Measurements from ENCODE around the gene FGF12. TPM values are rescaled to one million over a fixed set of nuclear protein-coding genes. Genes with fewer than 3 reads are reported as not detected.

FGF12 gene
- polyA plus RNA-seq, 3 donors, result not detected

DNA sequence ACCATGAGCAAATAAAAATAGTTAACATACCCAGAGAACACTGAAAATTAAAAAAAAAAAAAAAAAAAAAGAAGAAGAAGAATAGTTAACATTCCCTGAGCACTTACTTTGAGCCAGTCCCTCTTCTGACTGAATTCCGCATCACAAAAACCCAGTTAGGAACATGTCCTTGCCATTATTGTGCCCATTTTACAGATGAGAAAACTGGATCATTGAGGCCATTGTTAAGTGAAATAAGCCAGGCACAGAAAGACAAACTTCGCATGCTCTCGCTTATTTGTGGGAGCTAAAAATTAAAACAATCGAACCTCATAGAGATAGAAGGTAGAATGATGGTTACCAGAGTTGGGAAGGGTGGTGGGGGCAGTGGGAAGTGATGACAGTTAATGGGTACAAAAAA lies 119.5 kb downstream of the FGF12 start:
- Histone ChIP-seq H4K20me1 (ENCODE audit: insufficient read depth, low read length) (no peaks in the 10 kb centered on the region), H3K4me1 (ENCODE audit: control insufficient read depth in 1 of 2, insufficient read depth in 2 of 2, low read length in 2 of 2) (no peaks in the 10 kb centered on the region), H3K27me3 (ENCODE audit: control insufficient read depth in 2 of 2, insufficient read depth in 2 of 2, low read length in 2 of 2) (no peaks in the 10 kb centered on the region), H3K9ac (ENCODE audit: insufficient read depth, low read length, poor library complexity, severe bottlenecking) (no peak overlapping the region), H3K4me3 (replicated peaks in 1 of 3; ENCODE audit: low read depth in 2 of 3, low read length in 3 of 3) (no peak overlapping the region), H3K36me3 (replicated peaks in 1 of 2; ENCODE audit: control insufficient read depth in 1 of 2, insufficient read depth in 2 of 2, low read length in 2 of 2) (no peaks in the 10 kb centered on the region), H3K79me2 (ENCODE audit: insufficient read depth, low read length) (no peaks in the 10 kb centered on the region), H2AFZ (ENCODE audit: insufficient read depth, low read depth, low read length, poor library complexity, severe bottlenecking) (no peak overlapping the region), H3K27ac (ENCODE audit: low read depth in 1 of 2, low read length in 2 of 2) (no peak overlapping the region), H3K4me2 (replicated peaks; ENCODE audit: extremely low read depth, low read length, poor library complexity, severe bottlenecking) (no peak overlapping the region), H3K9me3 (replicated peaks in 1 of 2; ENCODE audit: control insufficient read depth in 1 of 2, insufficient read depth in 1 of 2, low read length in 2 of 2) (peaks cover 6 to 9% of the 10 kb centered on the region in 2 donors)
- intact Hi-C loops (cut with micrococcal nuclease), result no loop called here
- WGBS (ENCODE audit: insufficient coverage), result 98% methylated on average over 3 of the region's 4 CpGs
- no peak overlapping the region for H3K27ac Mint-ChIP-seq
- no peaks in the 10 kb centered on the region for H3K4me1 Mint-ChIP-seq
- no peaks in the 10 kb centered on the region for H3K27me3 Mint-ChIP-seq (ENCODE audit: low read depth in 3 of 3)
- TF ChIP-seq, protein P1, sequence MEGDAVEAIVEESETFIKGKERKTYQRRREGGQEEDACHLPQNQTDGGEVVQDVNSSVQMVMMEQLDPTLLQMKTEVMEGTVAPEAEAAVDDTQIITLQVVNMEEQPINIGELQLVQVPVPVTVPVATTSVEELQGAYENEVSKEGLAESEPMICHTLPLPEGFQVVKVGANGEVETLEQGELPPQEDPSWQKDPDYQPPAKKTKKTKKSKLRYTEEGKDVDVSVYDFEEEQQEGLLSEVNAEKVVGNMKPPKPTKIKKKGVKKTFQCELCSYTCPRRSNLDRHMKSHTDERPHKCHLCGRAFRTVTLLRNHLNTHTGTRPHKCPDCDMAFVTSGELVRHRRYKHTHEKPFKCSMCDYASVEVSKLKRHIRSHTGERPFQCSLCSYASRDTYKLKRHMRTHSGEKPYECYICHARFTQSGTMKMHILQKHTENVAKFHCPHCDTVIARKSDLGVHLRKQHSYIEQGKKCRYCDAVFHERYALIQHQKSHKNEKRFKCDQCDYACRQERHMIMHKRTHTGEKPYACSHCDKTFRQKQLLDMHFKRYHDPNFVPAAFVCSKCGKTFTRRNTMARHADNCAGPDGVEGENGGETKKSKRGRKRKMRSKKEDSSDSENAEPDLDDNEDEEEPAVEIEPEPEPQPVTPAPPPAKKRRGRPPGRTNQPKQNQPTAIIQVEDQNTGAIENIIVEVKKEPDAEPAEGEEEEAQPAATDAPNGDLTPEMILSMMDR (IDR thresholded peaks at IDR 0.05), result no peak
- peaks cover 2 to 15% (median 7%) of the 10 kb centered on the region in 7 donors for H3K9me3 Mint-ChIP-seq
- no peak overlapping the region for H3K4me3 Mint-ChIP-seq
- H3K36me3 Mint-ChIP-seq, result no peaks in the 10 kb centered on the region
- no peak for DNase-seq

DNA sequence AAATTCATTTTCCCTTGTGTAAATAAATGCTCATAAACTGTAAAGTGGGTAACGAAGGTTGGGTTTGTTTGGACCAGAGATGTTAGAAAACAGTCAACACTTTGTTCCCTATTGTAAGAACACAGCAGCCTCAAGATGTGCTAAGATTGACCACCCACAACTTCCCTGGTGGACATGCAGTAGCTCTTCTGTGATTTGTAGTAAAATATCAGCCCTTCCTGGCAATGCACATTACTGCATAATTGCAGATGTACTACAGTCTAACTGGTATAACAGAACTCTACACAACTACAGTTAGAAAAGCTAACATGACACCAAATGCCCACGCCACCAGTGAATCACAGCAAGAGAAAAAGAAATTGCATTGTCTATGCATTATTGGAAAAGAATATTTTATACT lies 129.4 kb downstream of the FGF12 start:
- TF ChIP-seq, protein P1 (IDR thresholded peaks at IDR 0.05), result no peak
- Mint-ChIP-seq H3K27ac (no peak overlapping the region), H3K36me3 (no peaks in the 10 kb centered on the region), H3K4me1 (no peaks in the 10 kb centered on the region), H3K27me3 (ENCODE audit: low read depth in 3 of 3) (peaks cover 0 to 1% (median 0%) of the 10 kb centered on the region in 3 donors), H3K4me3 (no peak overlapping the region), H3K9me3 (peaks cover 0 to 7% (median 2%) of the 10 kb centered on the region in 7 donors)
- Histone ChIP-seq H4K20me1 (ENCODE audit: insufficient read depth, low read length) (no peaks in the 10 kb centered on the region), H3K79me2 (ENCODE audit: insufficient read depth, low read length) (no peaks in the 10 kb centered on the region), H3K9ac (ENCODE audit: insufficient read depth, low read length, poor library complexity, severe bottlenecking) (no peak overlapping the region), H2AFZ (ENCODE audit: insufficient read depth, low read depth, low read length, poor library complexity, severe bottlenecking) (no peak overlapping the region), H3K4me3 (replicated peaks in 1 of 3; ENCODE audit: low read depth in 2 of 3, low read length in 3 of 3) (no peak overlapping the region), H3K27me3 (ENCODE audit: control insufficient read depth in 2 of 2, insufficient read depth in 2 of 2, low read length in 2 of 2) (no peaks in the 10 kb centered on the region), H3K4me2 (replicated peaks; ENCODE audit: extremely low read depth, low read length, poor library complexity, severe bottlenecking) (no peak overlapping the region), H3K4me1 (ENCODE audit: control insufficient read depth in 1 of 2, insufficient read depth in 2 of 2, low read length in 2 of 2) (no peaks in the 10 kb centered on the region), H3K36me3 (replicated peaks in 1 of 2; ENCODE audit: control insufficient read depth in 1 of 2, insufficient read depth in 2 of 2, low read length in 2 of 2) (no peaks in the 10 kb centered on the region), H3K27ac (ENCODE audit: low read depth in 1 of 2, low read length in 2 of 2) (no peak overlapping the region), H3K9me3 (replicated peaks in 1 of 2; ENCODE audit: control insufficient read depth in 1 of 2, insufficient read depth in 1 of 2, low read length in 2 of 2) (no peaks in the 10 kb centered on the region)
- WGBS (ENCODE audit: insufficient coverage), result no CpG with 5 or more reads among the region's 2 CpGs
- DNase-seq, result no peak
- intact Hi-C loops (cut with micrococcal nuclease), result no loop called here

Measured in CD14-positive monocyte (primary cell).